CD4-positive, alpha-beta T cell treated with Interleukin-4 for 4 hours (primary cell): ENCODE data around the gene AVPR2.
A peak's percentile ranks its signal among the peaks of the same experiment; 100 is the strongest.

Source experiments
- DNase-seq: peaks from one replicate; pipeline ENCODE4 v3.0.0-alpha.2; 2020

Gene AVPR2

DNA sequence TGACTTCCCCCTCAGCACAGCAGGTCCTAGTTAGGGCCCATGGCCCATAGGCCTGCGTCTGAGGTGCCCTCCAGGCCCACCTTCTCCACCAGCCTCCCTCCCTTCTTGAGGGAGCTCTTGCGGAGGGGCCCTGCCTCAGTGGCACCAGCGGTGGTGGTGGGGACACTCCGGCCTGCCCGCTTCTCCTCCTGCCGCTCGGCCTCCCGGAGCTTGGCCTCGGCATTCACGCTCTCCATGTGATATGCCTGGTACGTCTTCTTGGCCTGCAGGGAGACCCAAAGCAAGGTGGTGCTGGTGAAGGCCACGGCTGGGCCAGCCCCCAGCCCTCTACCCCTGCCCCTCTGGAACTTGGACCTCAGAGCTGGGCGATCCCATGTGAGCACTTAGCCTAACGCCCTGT is 16.1 kb downstream of the AVPR2 start:
- DNase-seq: no peak

DNA sequence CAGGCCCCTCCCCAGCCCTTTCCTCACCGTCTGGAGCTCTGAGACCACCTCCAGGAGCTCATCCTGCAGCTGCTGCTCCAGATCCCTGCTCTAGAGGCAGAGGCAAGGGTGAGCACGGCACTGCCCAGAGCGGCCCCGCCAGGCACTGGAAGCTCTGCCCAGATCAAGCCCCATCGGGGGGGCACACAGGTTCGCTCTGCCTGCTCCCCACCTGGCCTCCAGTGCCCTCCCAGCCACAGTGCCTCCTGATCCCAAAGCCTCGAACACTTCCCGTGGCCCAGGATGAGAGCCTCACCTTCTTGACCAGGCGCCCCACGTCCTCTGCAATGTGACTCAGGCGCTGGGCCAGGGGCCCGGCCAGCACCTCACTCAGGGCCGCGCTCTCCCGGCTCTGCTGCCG is 16.6 kb downstream of the AVPR2 start:
- DNase-seq: no peak

DNA sequence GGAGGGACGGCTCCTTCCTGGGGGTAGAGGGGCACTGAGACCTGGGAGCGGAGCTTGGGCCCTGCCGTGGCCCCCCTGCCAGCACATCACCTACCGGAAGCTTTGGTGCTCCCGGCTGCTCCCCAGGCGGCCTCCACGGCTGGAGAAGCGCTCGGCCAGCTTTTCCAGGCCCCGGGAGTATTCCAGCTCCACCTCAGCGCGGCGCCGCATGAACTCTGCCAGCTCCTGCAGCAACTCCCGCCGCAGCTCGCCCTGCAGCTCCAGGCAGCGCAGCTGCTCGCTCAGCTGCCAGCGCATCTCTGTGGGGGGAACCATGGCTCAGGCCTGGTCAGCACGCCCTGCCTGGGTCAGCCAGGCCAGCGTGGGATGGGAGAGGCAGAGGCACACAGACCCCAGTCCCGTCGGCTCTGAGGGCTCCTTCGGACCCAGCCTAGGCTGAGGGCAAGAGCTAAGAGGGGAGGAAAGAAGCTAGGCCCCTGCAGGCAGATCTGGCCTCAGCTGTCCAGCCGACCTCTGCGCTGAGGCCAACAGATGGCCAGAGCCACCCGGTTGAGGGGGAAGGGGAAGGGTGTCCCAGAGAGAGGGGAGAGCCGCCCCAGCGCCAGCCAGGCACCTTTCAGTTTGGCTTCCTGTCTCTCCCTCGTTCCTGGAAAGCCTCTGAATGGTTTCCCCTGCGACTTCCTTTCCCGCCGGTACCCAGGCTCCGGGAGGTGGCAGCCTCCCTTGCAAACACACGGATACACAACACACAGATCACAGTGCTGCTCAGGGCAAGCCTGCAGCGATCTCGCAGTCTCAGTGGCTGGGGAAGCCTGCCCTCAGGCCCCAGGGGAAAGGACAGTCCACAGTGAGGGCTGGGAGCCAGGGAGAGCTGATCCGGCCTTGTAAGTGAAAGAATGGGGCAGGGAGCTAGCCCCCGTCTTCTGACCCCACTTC is 17.3 kb downstream of the AVPR2 start:
- no peak for DNase-seq

DNA sequence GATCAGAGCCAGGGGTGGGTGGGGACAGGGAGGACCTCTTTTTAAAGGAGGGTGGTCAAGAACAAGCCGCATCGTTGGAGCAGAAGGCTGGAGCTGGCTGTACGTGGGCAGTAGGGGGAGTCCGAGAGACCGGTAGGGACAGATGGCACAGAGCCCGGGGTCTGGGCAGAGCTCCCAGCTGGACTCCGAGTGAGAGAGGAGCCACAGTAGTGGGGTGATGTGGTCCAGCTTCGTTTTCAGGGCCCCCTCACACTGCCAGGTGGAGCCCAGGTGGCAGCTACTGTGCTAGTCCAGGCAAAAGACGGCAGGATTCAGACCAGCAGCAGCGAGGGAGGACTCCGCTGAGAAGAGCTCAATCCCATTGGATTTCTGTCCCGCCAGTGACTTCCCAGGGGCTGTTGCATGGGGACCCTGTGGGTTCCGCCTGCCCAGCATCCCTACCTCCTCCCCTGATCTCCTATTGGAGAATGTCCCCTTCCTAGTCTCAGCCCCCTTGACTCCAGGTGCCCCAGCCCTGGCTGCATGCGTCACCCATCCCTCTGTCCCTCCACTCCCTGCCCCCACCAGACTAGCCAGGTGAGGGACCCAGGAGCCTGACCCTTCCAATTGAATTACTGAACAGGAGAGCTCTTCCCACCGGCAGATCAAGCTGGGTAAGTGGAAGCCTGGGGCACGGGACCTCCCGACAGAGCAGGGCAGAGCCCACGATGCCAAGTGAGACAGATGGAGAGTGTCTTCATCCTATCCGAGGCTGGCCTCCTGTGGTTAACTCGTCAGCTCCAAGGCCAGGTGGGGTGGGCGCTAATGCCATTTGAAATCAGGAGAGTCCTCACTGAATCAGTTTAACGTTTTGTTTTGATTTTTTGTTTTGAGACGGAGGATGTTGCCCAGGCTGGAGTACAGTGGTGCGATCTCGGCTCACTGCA is 18.7 kb downstream of the AVPR2 start:
- no peak for DNase-seq

DNA sequence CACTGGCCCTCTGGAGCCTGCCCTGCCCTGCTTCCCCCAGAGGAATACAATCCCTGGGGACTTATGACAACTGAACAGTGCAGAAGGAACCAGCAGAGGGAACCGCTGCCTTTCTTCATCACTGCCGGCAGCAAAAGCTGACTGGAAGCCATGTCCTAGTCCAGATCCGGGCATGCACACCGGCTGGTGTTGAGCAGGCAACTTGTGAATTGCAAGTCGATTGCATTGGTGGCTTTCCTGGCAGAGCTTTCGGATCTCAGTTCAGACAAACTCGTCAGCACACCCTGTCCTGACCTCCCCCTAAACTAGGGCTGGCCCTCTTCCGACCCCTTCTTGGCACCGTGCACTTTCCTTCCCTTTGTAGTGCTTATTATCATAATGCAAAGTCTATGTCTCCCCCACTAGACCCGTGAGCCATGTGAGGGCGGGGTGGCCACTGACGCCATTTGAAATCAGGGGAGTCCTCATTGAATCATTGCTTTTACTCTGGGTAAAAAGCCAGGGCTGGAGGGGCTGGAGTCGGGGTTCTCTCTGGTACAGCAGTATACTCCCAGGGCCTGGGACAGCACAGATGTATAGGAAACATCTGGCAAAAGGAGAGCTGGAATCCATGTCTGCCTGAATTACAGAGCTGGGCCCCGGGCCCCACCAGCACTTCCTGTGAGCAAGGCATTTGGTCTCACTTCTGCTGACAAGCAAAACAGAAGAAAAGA is 19.8 kb downstream of the AVPR2 start:
- peak; percentile 36 for DNase-seq

DNA sequence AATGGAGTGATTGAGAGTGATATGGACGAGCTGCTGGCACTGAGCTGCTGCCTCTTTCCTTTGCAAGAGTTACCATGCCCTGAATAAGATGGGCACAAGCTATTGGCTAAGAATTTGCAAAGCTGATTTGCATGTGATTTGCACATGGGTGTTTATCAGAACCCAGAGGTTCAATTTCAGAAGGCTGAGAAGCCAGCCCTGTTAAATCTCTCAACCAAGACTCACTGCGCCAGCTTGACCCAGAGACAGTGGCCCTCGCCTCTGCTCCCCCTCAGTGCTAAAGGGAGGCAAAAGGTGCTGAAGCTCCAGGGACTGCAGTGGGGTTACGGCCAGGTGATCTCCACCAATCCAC is 20.9 kb downstream of the AVPR2 start:
- peak; percentile 35 for DNase-seq

GRCh38 chrX:153925739-153926551 is 21.5 kb downstream of the AVPR2 start, which contains the start of gene ARHGAP4:
Gene ARHGAP4 (minus strand): TSS chrX:153926264. CDS start chrX:153926202, 62 bp downstream.
- peak; percentile 15 for DNase-seq

GRCh38 chrX:153926552-153926857 is 22.0 kb downstream of the AVPR2 start:
- DNase-seq: no peak

GRCh38 chrX:153926858-153927671 is 22.6 kb downstream of the AVPR2 start:
- DNase-seq: peak; percentile 81

DNA sequence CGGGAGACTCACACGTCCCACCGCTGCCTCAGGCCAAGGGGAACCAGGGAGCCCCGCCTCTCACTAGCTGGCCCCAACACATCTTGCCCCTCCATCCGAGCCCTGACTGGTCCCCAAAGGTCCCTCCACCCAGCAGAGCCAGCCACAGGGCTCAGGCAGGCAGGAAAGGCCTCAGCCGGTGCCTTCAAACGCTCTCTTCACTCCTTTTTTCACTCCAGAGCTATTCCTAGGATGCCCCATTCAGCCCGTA is 23.1 kb downstream of the AVPR2 start:
- no peak for DNase-seq

- peak; percentile 96 for DNase-seq
Measured at GRCh38 chrX:153927922-153928760, 23.7 kb downstream of the AVPR2 start.

DNA sequence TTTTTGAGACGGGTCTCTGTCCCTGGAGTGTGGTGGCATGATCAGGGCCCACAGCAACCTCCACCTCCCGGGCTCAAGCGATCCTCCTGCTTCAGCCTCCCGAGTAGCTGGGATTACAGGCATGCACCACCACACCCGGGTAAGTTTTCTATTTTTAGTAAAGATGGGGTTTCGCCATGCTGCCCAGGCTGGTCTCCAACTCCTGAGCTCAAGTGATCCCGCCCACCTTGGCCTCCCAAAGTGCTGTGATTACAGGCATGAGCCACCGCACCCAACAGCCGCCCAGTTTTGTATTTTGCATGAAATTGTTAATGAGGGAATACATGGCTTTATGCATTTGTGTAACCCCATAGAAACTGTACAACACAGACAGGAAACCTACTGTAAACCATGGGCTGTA is 24.4 kb downstream of the AVPR2 start:
- no peak for DNase-seq

DNA sequence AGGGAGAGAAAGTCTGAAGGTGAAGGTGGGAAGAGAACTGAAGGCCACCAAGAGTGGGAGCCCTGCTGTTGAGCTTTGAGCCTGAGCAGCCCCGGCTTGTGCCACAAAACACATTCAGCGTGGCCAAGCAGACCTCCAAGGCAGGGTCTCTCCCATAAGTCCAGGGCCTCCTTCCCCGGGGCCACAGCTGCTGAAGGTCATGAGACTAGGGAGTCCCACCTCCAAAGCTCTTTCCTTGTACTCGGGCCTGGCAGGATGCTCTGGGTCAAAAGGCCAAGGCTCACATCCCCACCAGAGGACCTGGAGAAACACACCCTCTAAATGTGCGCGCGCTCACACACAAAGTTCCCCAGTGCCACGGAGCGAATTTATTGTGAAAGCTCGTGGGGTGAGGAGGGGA is 25.1 kb downstream of the AVPR2 start:
- DNase-seq: no peak

DNA sequence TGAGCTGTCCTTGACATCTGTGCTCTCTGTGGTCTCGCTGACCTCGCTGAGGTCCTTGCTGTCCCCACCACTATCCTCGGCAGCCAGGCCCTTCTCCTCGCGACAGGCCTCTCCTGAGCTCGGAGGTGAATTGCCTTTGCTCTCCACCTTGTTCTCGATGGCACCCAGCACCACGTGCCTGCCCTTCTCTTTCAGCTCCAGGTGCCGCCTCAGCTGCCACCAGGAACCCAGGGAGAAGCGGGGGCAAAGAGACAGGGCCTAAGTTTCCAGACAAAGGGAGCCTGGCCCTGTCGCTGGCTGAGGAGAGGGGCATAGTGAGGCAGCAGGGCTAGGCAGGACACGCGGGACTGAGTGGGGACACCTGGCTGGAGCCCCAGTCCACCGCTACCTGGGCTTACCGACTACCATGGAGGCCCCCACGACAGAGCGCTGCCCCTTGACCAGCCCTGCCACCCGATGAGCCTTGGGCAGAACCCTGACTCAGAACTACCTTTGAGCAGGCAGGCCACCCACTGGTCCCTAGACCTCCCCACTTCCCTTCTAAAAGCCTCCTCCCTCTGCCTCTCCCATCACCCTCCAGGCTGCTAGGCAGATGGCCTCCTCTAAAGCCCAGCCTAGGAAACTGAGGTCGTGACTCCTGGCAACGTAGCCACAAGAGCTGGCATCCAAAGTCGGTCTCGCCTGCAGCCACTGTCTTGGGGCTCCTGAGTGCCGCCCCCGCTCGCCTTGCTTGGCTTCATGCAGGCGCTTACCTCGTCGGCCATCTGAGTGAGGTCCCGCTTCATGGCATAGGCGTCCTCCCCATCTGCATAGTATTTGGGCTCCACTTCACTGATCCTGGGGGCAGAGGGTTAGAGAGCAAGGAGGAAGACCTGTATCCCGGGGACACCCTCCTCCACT is 25.8 kb downstream of the AVPR2 start:
- DNase-seq: no peak

GRCh38 chrX:153931151-153931550 is 26.7 kb downstream of the AVPR2 start:
- DNase-seq: no peak

DNA sequence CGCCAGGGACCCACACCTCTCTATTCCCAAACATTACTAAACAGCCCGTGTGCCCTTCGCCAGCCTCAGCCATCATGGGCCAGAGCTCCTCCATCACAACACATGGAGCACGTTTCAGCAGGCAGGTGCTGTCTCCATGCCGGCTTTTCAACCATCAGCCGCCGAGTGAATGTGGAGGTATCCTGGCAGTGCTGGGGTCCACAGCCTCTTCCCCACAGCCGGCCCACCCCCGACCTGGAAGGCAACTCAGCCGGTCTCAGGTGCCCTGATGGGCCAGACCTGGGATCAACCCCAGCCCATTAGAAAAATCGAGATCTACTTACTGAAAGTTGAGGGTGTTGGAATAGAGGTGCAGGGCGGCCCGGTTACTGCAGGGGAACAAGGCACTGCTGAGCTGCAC is 27.3 kb downstream of the AVPR2 start:
- DNase-seq: no peak

DNA sequence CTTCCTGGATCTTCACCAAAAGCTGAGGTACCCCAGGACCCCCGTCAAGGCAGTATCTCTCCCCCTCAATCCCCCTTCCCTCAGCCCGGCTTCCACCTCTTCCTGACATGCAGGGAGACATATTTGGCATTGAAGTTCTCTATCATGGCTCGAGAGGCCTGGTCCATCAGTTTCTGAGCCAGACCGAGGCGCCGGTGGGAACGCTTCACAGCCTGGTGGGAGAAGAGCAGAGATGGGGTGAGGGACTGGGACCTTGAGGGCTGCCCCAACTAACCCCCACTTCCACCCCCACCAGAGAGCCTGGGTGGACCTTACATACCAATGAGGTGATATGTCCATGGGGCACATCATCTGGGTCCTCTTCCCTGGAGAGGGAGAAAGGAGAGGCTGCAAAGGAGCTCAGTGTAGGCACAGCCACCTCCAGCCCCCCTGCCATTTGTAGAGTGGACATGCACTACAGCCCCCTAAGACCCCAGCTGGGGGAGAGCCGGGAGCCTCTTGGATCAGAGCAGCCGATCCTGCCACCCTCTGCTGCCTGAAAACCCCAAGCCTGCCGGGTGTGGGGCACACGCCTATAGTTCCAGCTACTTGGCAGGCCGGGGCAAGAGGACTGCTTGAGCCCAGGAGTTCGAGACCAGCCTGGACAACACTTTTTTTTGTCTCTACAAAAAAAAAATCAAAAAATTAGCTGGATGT is 27.9 kb downstream of the AVPR2 start:
- DNase-seq: no peak

DNA sequence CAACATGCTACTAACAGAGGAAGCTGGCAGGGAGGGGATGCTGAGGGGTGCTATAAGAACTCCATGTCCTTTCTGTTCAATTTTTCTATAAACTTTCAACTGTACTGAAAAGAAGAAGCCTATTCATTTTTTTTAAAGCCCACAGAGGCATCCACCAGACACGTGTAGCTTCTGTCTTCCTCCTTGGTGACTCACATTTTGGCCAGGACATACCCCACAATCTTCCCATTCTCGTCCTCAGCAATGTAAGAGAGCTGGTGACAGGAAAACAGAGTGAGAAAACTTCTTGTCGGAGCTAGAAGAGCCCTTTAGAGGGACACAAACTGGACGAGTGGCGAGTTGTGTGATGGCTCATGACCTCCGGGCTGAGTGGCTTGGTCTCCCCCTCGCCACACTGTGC is 29.3 kb downstream of the AVPR2 start:
- DNase-seq: no peak

- no peak for DNase-seq
Measured at GRCh38 chrX:153934148-153934761, 29.8 kb downstream of the AVPR2 start.
